Keratinocyte (primary cell): ENCODE measurements around the gene ITIH3. TPM values are rescaled to one million over a fixed set of nuclear protein-coding genes. Genes with fewer than 3 reads are reported as not detected.

Source experiments
- DNase-seq: peaks from one replicate; pipeline ENCODE4 v3.0.0-alpha.2; 2011; ENCODE audit warnings: low read depth, missing footprints, low spot score
- FAIRE-seq: peaks from 2 replicates; lab custom pipeline; 2011; peaks lifted over from hg19 to GRCh38; lab: Jason Lieb, UNC
- H2AFZ ChIP-seq: 2 replicates; pipeline ENCODE4 v1.6.0; 2012; ENCODE audit warnings: low read length, control low read depth, inconsistent platforms; ENCODE audit not compliant: control insufficient read depth
- H3K27ac ChIP-seq: 2 replicates; pipeline ENCODE4 v1.5.1; 2011; ENCODE audit warnings: low read length; ENCODE audit not compliant: control insufficient read depth, insufficient read depth
- H3K27me3 ChIP-seq: 3 replicates; pipeline ENCODE4 v1.6.0; 2011; ENCODE audit warnings: low read length; ENCODE audit not compliant: control insufficient read depth, insufficient read depth; ENCODE audit errors: extremely low read depth
- H3K36me3 ChIP-seq, 2 experiments: 2 replicates in 1 of 2; 3 replicates in 1 of 2; pipeline ENCODE4 v1.5.1; 2011; ENCODE audit warnings: low read length in 2 of 2, mild to moderate bottlenecking in 1 of 2; ENCODE audit not compliant: control insufficient read depth in 2 of 2, insufficient read depth in 2 of 2; ENCODE audit errors: extremely low read depth in 1 of 2
- H3K4me1 ChIP-seq: 3 replicates; pipeline ENCODE4 v1.5.1; 2011; ENCODE audit warnings: low read length; ENCODE audit not compliant: control insufficient read depth, insufficient read depth; ENCODE audit errors: extremely low read depth
- H3K4me2 ChIP-seq: 3 replicates; pipeline ENCODE4 v1.6.0; 2011; ENCODE audit warnings: low read depth, low read length; ENCODE audit not compliant: control insufficient read depth, insufficient read depth; ENCODE audit errors: extremely low read depth
- H3K4me3 ChIP-seq, 3 experiments: fragments of 200-600 bp in 1 of 3; sonication (generic) in 1 of 3; 2 replicates in 2 of 3; 3 replicates in 1 of 3; pipeline ENCODE4 v1.5.1; 2011 to 2016; ENCODE audit warnings: low read length in 3 of 3, mild to moderate bottlenecking in 3 of 3, control low read depth in 2 of 3, inconsistent platforms in 1 of 3, low read depth in 1 of 3, mixed read lengths in 1 of 3, mixed run types in 1 of 3, moderate library complexity in 1 of 3; ENCODE audit not compliant: control insufficient read depth in 2 of 3, insufficient read depth in 2 of 3; ENCODE audit errors: extremely low read depth in 1 of 3
- H3K79me2 ChIP-seq: 2 replicates; pipeline ENCODE4 v1.6.0; 2012; ENCODE audit warnings: low read length; ENCODE audit not compliant: control insufficient read depth, insufficient read depth
- H3K9ac ChIP-seq: 3 replicates; pipeline ENCODE4 v1.6.0; 2011; ENCODE audit warnings: low read length; ENCODE audit not compliant: control insufficient read depth, insufficient read depth; ENCODE audit errors: extremely low read depth
- H3K9me1 ChIP-seq: 3 replicates; pipeline ENCODE4 v1.6.0; 2011; ENCODE audit warnings: low read length; ENCODE audit not compliant: control insufficient read depth, insufficient read depth; ENCODE audit errors: extremely low read depth
- H3K9me3 ChIP-seq: 2 replicates; pipeline ENCODE4 v1.5.1; 2012; ENCODE audit warnings: low read depth, low read length; ENCODE audit not compliant: control insufficient read depth
- H4K20me1 ChIP-seq: 3 replicates; pipeline ENCODE4 v1.6.0; 2011; ENCODE audit warnings: low read length; ENCODE audit not compliant: control insufficient read depth, insufficient read depth; ENCODE audit errors: extremely low read depth
- CTCF ChIP-seq, 3 experiments: IDR thresholded peaks in 1 of 3; conservative IDR thresholded peaks in 1 of 3; optimal IDR thresholded peaks in 1 of 3; 2 replicates in 2 of 3; 3 replicates in 1 of 3; pipeline versions ENCODE3 to v1.5.1; 2011; ENCODE audit warnings: low read length in 3 of 3, mild to moderate bottlenecking in 3 of 3, moderate library complexity in 2 of 3, control low read depth in 1 of 3, inconsistent platforms in 1 of 3; ENCODE audit not compliant: insufficient read depth in 2 of 3; ENCODE audit errors: extremely low read depth in 1 of 3
- EZH2 ChIP-seq: IDR thresholded peaks from one replicate; pipeline ENCODE4 v1.6.1; 2012; ENCODE audit warnings: inconsistent platforms, mild to moderate bottlenecking, low read length, moderate library complexity
- dilution Hi-C: fragments of 300-500 bp; cut with MboI; formaldehyde crosslinking; loops from one replicate; pipeline ENCODE4 v1.7.0; 2020; ENCODE audit warnings: low sequenced_read_pairs; ENCODE audit not compliant: extremely low pct_ligation_motif_present
- polyA plus RNA-seq, 5 experiments: library from polyadenylated mRNA; depleted of rRNA in 3 of 5; stranded (reverse) in 3 of 5; stranded (forward) in 1 of 5; unstranded in 1 of 5; fragments of >200 nt; gene quantifications; 1 replicate in 1 of 5; 2 replicates in 3 of 5; 3 replicates in 1 of 5; pipeline versions ENCODE4 v1.2.1 to v1.2.3, GENCODE V29; 2011 to 2012; ENCODE audit warnings: missing spikeins in 2 of 5, low read depth in 1 of 5, low replicate concordance in 1 of 5

Gene ITIH3
- polyA plus RNA-seq, 1 donor (not counting 4 experiments of a cell fraction or from before 2014, with no cell fraction given), result not detected

GRCh38 chr3:52847241-52847640, 52.6 kb downstream of the ITIH3 start:
- Histone ChIP-seq H4K20me1 (no peaks in the 10 kb centered on the region), H2AFZ (no peak overlapping the region), H3K27me3 (no peaks in the 10 kb centered on the region), H3K4me1 (no peaks in the 10 kb centered on the region), H3K9me3 (no peaks in the 10 kb centered on the region), H3K4me3 (no peak overlapping the region), H3K79me2 (no peaks in the 10 kb centered on the region), H3K4me2 (no peak overlapping the region), H3K9me1 (no peaks in the 10 kb centered on the region), H3K27ac (no peak overlapping the region), H3K36me3 (peaks cover 7 to 15% of the 10 kb centered on the region in 2 experiments), H3K9ac (no peak overlapping the region)
- dilution Hi-C loops, result no loop called here
- DNase-seq (no peak), FAIRE-seq (no peak)
- no peak for TF ChIP-seq CTCF (optimal IDR thresholded peaks at IDR 0.05 in 1 of 3, IDR thresholded peaks at IDR 0.05 in 1 of 3, conservative IDR thresholded peaks at IDR 0.05 in 1 of 3; ENCODE audit: extremely low read depth in 1 of 3, insufficient read depth in 2 of 3, low read length in 3 of 3)

GRCh38 chr3:52847726-52848125, 53.1 kb downstream of the ITIH3 start:
- dilution Hi-C loops, result no loop called here

More at GRCh38 chr3:52847726-52848125, 53.1 kb downstream of the ITIH3 start:
- no peaks in the 10 kb centered on the region for H3K4me1 ChIP-seq
- H3K9me3 ChIP-seq, result no peaks in the 10 kb centered on the region
- H3K4me2 ChIP-seq, result no peak overlapping the region
- DNase-seq, result no peak
- TF ChIP-seq EZH2, result no peak
- no peak for TF ChIP-seq CTCF (optimal IDR thresholded peaks at IDR 0.05 in 1 of 3, IDR thresholded peaks at IDR 0.05 in 1 of 3, conservative IDR thresholded peaks at IDR 0.05 in 1 of 3; ENCODE audit: extremely low read depth in 1 of 3, insufficient read depth in 2 of 3, low read length in 3 of 3)
- no peak for FAIRE-seq
- H3K27ac ChIP-seq, result no peak overlapping the region
- H3K9me1 ChIP-seq, result no peaks in the 10 kb centered on the region
- no peaks in the 10 kb centered on the region for H4K20me1 ChIP-seq
- H3K9ac ChIP-seq, result no peak overlapping the region
- H3K27me3 ChIP-seq, result no peaks in the 10 kb centered on the region
- H3K4me3 ChIP-seq, result no peak overlapping the region
- H3K36me3 ChIP-seq, result peaks cover 9 to 15% of the 10 kb centered on the region in 2 experiments
- no peak overlapping the region for H2AFZ ChIP-seq
- no peaks in the 10 kb centered on the region for H3K79me2 ChIP-seq
